DMS53 (cell line): ENCODE data around the gene CSK.
A peak's percentile ranks its signal among the peaks of the same experiment; 100 is the strongest.

Experiments
- DNase-seq: peaks from one replicate; lab custom pipeline; 2025; lab: John Stamatoyannopoulos, UW

Gene CSK

GRCh38 chr15:74826364-74826819 lies 44.5 kb downstream of the CSK start, which contains the start of gene CPLX3:
CPLX3 (plus strand) TSS chr15:74826627; CDS start chr15:74826704, 77 bp downstream.
- peak; percentile 40 for DNase-seq

- DNase-seq = no peak
Measured at GRCh38 chr15:74826921-74827320, 45.0 kb downstream of the CSK start.

- DNase-seq = peak; percentile 18
Measured at GRCh38 chr15:74827614-74828013, 45.7 kb downstream of the CSK start.

- peak; percentile 47 for DNase-seq
Measured at GRCh38 chr15:74828835-74829234, 47.0 kb downstream of the CSK start.

- no peak for DNase-seq
Measured at GRCh38 chr15:74829486-74829885, 47.6 kb downstream of the CSK start.

GRCh38 chr15:74829991-74830390 lies 48.1 kb downstream of the CSK start:
- DNase-seq = no peak

- no peak for DNase-seq
Measured at GRCh38 chr15:74830868-74831267, 49.0 kb downstream of the CSK start.

- DNase-seq = no peak
Measured at GRCh38 chr15:74831813-74832495, 50.1 kb downstream of the CSK start.

GRCh38 chr15:74832826-74833225 lies 50.9 kb downstream of the CSK start:
- no peak for DNase-seq

GRCh38 chr15:74833376-74834107 lies 51.7 kb downstream of the CSK start:
- DNase-seq = peak; percentile 55

- DNase-seq = peak; percentile 80
Measured at GRCh38 chr15:74835312-74835823, 53.5 kb downstream of the CSK start.

GRCh38 chr15:74836846-74837245 lies 55.0 kb downstream of the CSK start:
- no peak for DNase-seq

- no peak for DNase-seq
Measured at GRCh38 chr15:74837482-74838136, 55.7 kb downstream of the CSK start.

- no peak for DNase-seq
Measured at GRCh38 chr15:74838137-74838516, 56.2 kb downstream of the CSK start.

GRCh38 chr15:74838746-74839525 lies 57.1 kb downstream of the CSK start:
- DNase-seq = no peak

- DNase-seq = no peak
Measured at GRCh38 chr15:74839526-74840395, 57.9 kb downstream of the CSK start.

GRCh38 chr15:74840851-74841775 lies 59.2 kb downstream of the CSK start:
- DNase-seq = no peak

- no peak for DNase-seq
Measured at GRCh38 chr15:74841891-74842373, 60.1 kb downstream of the CSK start.

GRCh38 chr15:74842581-74843444 lies 60.9 kb downstream of the CSK start, which contains the start of gene ULK3:
ULK3 (minus strand) TSS chr15:74843156; CDS start chr15:74843105, 51 bp downstream.
- peak; percentile 94 for DNase-seq
